ENCODE data around the gene TAS2R30.

DNA sequence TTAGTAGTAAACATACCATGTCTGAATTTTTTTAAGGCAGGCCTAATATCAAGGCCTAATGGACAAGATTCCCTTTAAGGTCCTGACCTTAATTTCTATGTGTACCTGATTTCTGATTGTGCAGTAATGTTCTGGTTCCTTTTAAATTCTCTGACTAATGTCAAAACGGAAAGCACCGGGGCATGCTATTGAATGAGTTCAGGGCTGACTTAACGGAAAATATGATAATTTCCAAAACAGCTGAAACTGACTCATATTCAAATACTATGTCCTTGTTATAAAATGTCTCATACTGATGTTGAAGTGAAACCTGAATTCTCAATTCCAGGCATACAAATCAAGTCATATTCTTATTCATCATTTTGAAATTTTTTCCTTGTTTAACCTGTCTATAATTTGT, 49.0 kb downstream of the TAS2R30 start:
- TF ChIP-seq NEUROD1 (IDR thresholded peaks at IDR 0.05; ENCODE audit: borderline replicate concordance, low read depth, low read length, partially characterized antibody) (no peak), ZBED1 (IDR thresholded peaks at IDR 0.05) (no peak), CTCF (IDR thresholded peaks at IDR 0.05 in 2 of 3, conservative IDR thresholded peaks at IDR 0.05 in 1 of 3; ENCODE audit: insufficient read depth in 2 of 3, low read depth in 1 of 3, low read length in 3 of 3) (no peak), MAX (CRISPR knock-in tag; IDR thresholded peaks at IDR 0.05) (no peak), TRIM28 (IDR thresholded peaks at IDR 0.05) (no peak), CREM (IDR thresholded peaks at IDR 0.05; ENCODE audit: low read depth) (no peak), ATF3 (IDR thresholded peaks at IDR 0.05) (no peak), ATF3 (CRISPR knock-in tag; conservative IDR thresholded peaks at IDR 0.05) (no peak), HDGF (IDR thresholded peaks at IDR 0.05) (no peak), ZEB2 (IDR thresholded peaks at IDR 0.05) (no peak), ETV5 (CRISPR knock-in tag; IDR thresholded peaks at IDR 0.05; ENCODE audit: low read depth) (no peak), MXI1 (IDR thresholded peaks at IDR 0.05; ENCODE audit: low read depth, low read length) (no peak)
- TF ChIP-seq, protein P1, sequence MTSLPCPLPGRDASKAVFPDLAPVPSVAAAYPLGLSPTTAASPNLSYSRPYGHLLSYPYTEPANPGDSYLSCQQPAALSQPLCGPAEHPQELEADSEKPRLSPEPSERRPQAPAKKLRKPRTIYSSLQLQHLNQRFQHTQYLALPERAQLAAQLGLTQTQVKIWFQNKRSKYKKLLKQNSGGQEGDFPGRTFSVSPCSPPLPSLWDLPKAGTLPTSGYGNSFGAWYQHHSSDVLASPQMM (CRISPR knock-in tag; IDR thresholded peaks at IDR 0.05) = no peak
